GM19025 (cell line): ENCODE measurements around the gene ZNF292.
"Not testable (repeated sequence)": the region's sequence is repeated elsewhere in the genome, so short reads cannot be mapped to it uniquely, and the experiment has no call there.

Experiments
- ATAC-seq: cut with Tn5 transposase; IDR thresholded peaks from one replicate; pipeline ENCODE4 v1.9.1; 2021; ENCODE audit warnings: mild to moderate bottlenecking, low read depth, moderate library complexity; ENCODE audit not compliant: unreplicated experiment

Gene ZNF292

GRCh38 chr6:87157596-87157995, 2.2 kb downstream of the ZNF292 start:
- not testable (repeated sequence) for ATAC-seq

- ATAC-seq = no peak
Measured at GRCh38 chr6:87161299-87161698, 5.9 kb downstream of the ZNF292 start.

GRCh38 chr6:87164004-87164403, 8.6 kb downstream of the ZNF292 start:
- ATAC-seq = no peak

- ATAC-seq = no peak
Measured at GRCh38 chr6:87164506-87164905, 9.1 kb downstream of the ZNF292 start.

GRCh38 chr6:87165185-87165584, 9.8 kb downstream of the ZNF292 start:
- no peak for ATAC-seq

- no peak for ATAC-seq
Measured at GRCh38 chr6:87171938-87172633, 16.7 kb downstream of the ZNF292 start.

GRCh38 chr6:87174078-87174579, 18.8 kb downstream of the ZNF292 start:
- ATAC-seq = no peak

GRCh38 chr6:87176493-87176892, 21.1 kb downstream of the ZNF292 start:
- ATAC-seq = no peak

- ATAC-seq = no peak
Measured at GRCh38 chr6:87180105-87180728, 24.9 kb downstream of the ZNF292 start.

GRCh38 chr6:87181903-87182302, 26.5 kb downstream of the ZNF292 start:
- ATAC-seq = peak; percentile 6

GRCh38 chr6:87182321-87182720, 27.0 kb downstream of the ZNF292 start:
- peak; percentile 74 for ATAC-seq

- ATAC-seq = no peak
Measured at GRCh38 chr6:87182940-87183339, 27.6 kb downstream of the ZNF292 start.

GRCh38 chr6:87183687-87184086, 28.3 kb downstream of the ZNF292 start:
- no peak for ATAC-seq

- ATAC-seq = no peak
Measured at GRCh38 chr6:87184762-87185250, 29.4 kb downstream of the ZNF292 start.

- no peak for ATAC-seq
Measured at GRCh38 chr6:87196275-87196842, 41.0 kb downstream of the ZNF292 start.

GRCh38 chr6:87197547-87197946, 42.2 kb downstream of the ZNF292 start:
- ATAC-seq = peak; percentile 69

- ATAC-seq = not testable (repeated sequence)
Measured at GRCh38 chr6:87198022-87198810, 42.9 kb downstream of the ZNF292 start.

- ATAC-seq = no peak
Measured at GRCh38 chr6:87199787-87200186, 44.4 kb downstream of the ZNF292 start.

- ATAC-seq = no peak
Measured at GRCh38 chr6:87200469-87201175, 45.3 kb downstream of the ZNF292 start.

GRCh38 chr6:87203448-87204023, 48.2 kb downstream of the ZNF292 start:
- ATAC-seq = no peak
